ENCODE data around the gene MALRD1. TPM values are rescaled to one million over a fixed set of nuclear protein-coding genes. Genes with fewer than 3 reads are reported as not detected.

MALRD1 gene
- total and polyA plus RNA-seq, 2 of the 8 experiments (the other 6 are each of a cell fraction or from before 2014, with no cell fraction given): 0.32 to 0.35 TPM

GRCh38 chr10:19333631-19334030 is 285.0 kb downstream of the MALRD1 start:
- no peak overlapping the region for H3K18ac ChIP-seq (ENCODE audit: extremely low read depth, low read length)
- no peak overlapping the region for H3K56ac ChIP-seq (replicated peaks; ENCODE audit: insufficient read length, low read depth, low read length)
- H3K4me2 ChIP-seq (ENCODE audit: insufficient read depth in 1 of 2, low read depth in 2 of 2, low read length in 2 of 2): no peak overlapping the region
- no peaks in the 10 kb centered on the region for H3K27me3 ChIP-seq (replicated peaks in 1 of 4; ENCODE audit: control insufficient read depth in 3 of 4, extremely low read depth in 1 of 4, insufficient read depth in 3 of 4, low read length in 3 of 4)
- FAIRE-seq: no peak
- H2AK5ac ChIP-seq (ENCODE audit: low read depth, low read length): no peak overlapping the region
- no peak overlapping the region for H3K23ac ChIP-seq (ENCODE audit: insufficient read length)
- H3K4ac ChIP-seq (replicated peaks; ENCODE audit: insufficient read length, low read depth, low read length): no peak overlapping the region
- no peak overlapping the region for H3K27ac ChIP-seq (ENCODE audit: low read depth, low read length)
- H3K79me1 ChIP-seq (ENCODE audit: low read depth, low read length): no peaks in the 10 kb centered on the region
- no peak overlapping the region for H4K5ac ChIP-seq (ENCODE audit: insufficient read length, low read depth, low read length)
- no peak overlapping the region for H3K9ac ChIP-seq (replicated peaks in 1 of 4; ENCODE audit: extremely low read depth in 1 of 4, low read depth in 3 of 4, low read length in 3 of 4)
- H2BK20ac ChIP-seq (ENCODE audit: low read length): no peak overlapping the region
- no peak overlapping the region for H2BK12ac ChIP-seq (ENCODE audit: low read depth, low read length)
- no peak for DNase-seq (ENCODE audit: low read depth in 1 of 2, low spot score in 2 of 2)
- no peak overlapping the region for H4K91ac ChIP-seq (replicated peaks; ENCODE audit: insufficient read length, low read length)
- no peaks in the 10 kb centered on the region for H4K20me1 ChIP-seq (replicated peaks in 1 of 2; ENCODE audit: control insufficient read depth in 1 of 2, insufficient read depth in 2 of 2, low read length in 2 of 2)
- WGBS, 2 experiments (ENCODE audit: extremely low coverage in 1 of 2, insufficient coverage in 1 of 2, insufficient read length in 1 of 2, insufficient replicate concordance in 2 of 2, low coverage in 1 of 2, low lambda C conversion rate in 2 of 2, missing lambda C conversion rate in 1 of 2): 89% methylated on average over 2 of the region's 2 CpGs; no CpG with 5 or more reads in 1 of the 2 experiments
- H2BK5ac ChIP-seq (ENCODE audit: low read depth, low read length): no peak overlapping the region
- H3K79me2 ChIP-seq (ENCODE audit: control insufficient read depth in 1 of 2, insufficient read depth in 2 of 2, low read length in 2 of 2): no peaks in the 10 kb centered on the region
- H3K4me3 ChIP-seq (ENCODE audit: extremely low read depth in 1 of 4, insufficient read depth in 2 of 4, low read depth in 3 of 4, low read length in 4 of 4): no peak overlapping the region
- no peak overlapping the region for H4K8ac ChIP-seq (ENCODE audit: extremely low read depth, insufficient read depth, low read length)
- H3K23me2 ChIP-seq (ENCODE audit: low read depth, low read length): no peaks in the 10 kb centered on the region
- no peaks in the 10 kb centered on the region for H3K4me1 ChIP-seq (replicated peaks in 1 of 4; ENCODE audit: control insufficient read depth in 3 of 4, insufficient read depth in 4 of 4, low read length in 3 of 4)
- H3K14ac ChIP-seq (ENCODE audit: insufficient read length): no peak overlapping the region
- H3K36me3 ChIP-seq (ENCODE audit: control insufficient read depth in 2 of 4, insufficient read depth in 4 of 4, low read length in 3 of 4): no peaks in the 10 kb centered on the region
- H2AFZ ChIP-seq (ENCODE audit: low read length): no peak overlapping the region
- ChIA-PET POLR2A (ENCODE audit: partially characterized antibody) (no interaction called here), CTCF (ENCODE audit: partially characterized antibody) (no interaction called here)
- no peak overlapping the region for H2BK15ac ChIP-seq (ENCODE audit: low read length)
- H2BK120ac ChIP-seq (replicated peaks; ENCODE audit: low read depth, low read length): no peak overlapping the region
- H3K9me3 ChIP-seq (ENCODE audit: insufficient read depth in 2 of 2, low read depth in 1 of 2, low read length in 1 of 2): no peaks in the 10 kb centered on the region
- TF ChIP-seq SIX5 (IDR thresholded peaks at IDR 0.05; ENCODE audit: low read depth, low read length) (no peak), CBX5 (IDR thresholded peaks at IDR 0.05; ENCODE audit: low read depth, low read length) (no peak), SIN3A (conservative IDR thresholded peaks at IDR 0.05 in 1 of 2, IDR thresholded peaks at IDR 0.05 in 1 of 2; ENCODE audit: low read depth in 1 of 2, low read length in 2 of 2) (no peak), SP1 (IDR thresholded peaks at IDR 0.05; ENCODE audit: low read depth, low read length) (no peak), KDM5A (IDR thresholded peaks at IDR 0.05; ENCODE audit: low read length) (no peak), YY1 (IDR thresholded peaks at IDR 0.05; ENCODE audit: low read depth, low read length) (no peak), RNF2 (IDR thresholded peaks at IDR 0.05; ENCODE audit: borderline replicate concordance, low read depth, low read length, missing control alignments, poor library complexity, severe bottlenecking) (no peak), ATF3 (IDR thresholded peaks at IDR 0.05; ENCODE audit: insufficient read depth, low read depth, low read length) (no peak), CBX8 (IDR thresholded peaks at IDR 0.05; ENCODE audit: borderline replicate concordance, low read depth, low read length) (no peak), CTBP2 (IDR thresholded peaks at IDR 0.05; ENCODE audit: borderline replicate concordance, insufficient read depth, insufficient read length, low read length) (no peak)
